Measurements from ENCODE around the gene NSUN2.
A peak's percentile ranks its signal among the peaks of the same experiment; 100 is the strongest.
"Not testable (repeated sequence)": the region's sequence is repeated elsewhere in the genome, so short reads cannot be mapped to it uniquely, and the experiment has no call there.

Gene NSUN2

DNA sequence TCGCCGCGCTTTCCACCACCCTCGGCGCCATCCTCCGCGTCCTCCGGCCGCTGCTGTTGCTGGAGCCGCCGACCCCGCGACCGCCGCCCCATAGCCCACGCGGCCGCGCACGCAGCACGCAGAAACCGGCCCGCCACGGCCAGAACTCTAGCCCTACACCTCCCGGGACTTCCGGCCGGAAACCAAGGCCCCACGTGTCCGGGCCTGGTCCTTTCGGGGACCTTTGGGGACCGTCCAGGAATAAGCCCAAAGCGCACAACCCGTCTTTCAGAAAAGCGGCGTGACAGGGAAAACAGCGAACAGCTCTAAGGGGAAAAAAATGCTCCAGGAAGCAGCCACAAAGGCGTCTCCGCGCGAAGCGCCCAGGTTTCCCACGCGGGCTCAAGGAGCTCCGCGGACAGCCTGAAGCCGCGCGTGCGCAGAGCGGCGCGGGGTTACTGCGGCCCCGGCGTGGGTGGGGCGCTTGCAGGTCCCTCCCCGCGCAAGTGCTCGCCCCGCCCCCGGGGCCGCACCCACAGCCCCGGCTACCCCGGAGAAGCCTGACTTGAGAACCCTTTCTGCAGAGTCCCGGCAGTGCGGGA, at the start of gene NSUN2, which contains the start of gene SRD5A1:
Gene NSUN2, minus strand, starts transcription at position 157 of the 581 bp plus-strand sequence. Its CDS starts 65 bp downstream, at position 92.
Gene SRD5A1, plus strand, starts transcription at position 553 of the 581 bp plus-strand sequence. CDS start 137 bp downstream, outside the sequence.
- DNase-seq (ENCODE audit: low read depth in 2 of 2): peak; percentile 86 to 94

DNA sequence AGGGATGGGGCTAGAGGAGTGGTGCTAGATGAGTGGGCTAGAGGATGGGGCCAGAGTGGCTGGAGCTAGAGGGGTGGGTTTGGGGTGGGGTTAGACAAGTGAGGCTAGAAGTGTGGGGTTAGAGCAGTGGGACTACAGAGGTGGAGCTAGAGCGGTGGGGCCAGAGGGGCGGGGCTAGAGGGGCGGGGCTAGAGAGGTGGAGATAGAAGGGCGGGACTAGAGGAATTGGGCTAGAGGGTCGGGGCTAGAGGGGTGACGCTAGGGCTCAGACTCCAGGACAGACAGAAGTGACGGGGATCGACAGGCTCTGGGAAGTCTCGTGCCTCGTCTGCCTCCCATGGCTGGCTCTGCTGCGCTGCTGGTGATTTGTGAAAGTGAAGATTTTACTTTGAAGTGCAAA, 49.4 kb upstream of the NSUN2 start:
- no peak for DNase-seq (ENCODE audit: low read depth in 2 of 2)

DNA sequence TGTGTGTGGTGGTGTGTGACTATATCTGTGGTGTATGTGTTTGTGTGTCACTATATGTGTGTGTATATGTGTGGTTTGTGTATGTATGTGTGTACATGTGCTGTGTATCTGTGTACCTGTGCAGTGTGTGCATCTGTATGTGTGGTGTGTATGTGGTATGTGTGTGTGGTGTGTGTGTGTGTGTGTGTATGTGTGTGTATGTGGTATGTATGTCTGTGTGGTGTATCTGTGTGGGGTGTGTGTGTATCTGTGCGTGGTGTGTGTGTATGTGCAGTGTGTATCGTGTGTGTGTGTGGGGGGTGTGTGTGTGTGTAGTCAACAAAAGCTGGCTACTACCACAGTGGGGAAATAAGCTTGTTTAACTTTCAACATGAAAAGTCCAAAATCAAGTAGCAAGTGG, 48.8 kb upstream of the NSUN2 start:
- no peak for DNase-seq (ENCODE audit: low read depth in 2 of 2)

DNA sequence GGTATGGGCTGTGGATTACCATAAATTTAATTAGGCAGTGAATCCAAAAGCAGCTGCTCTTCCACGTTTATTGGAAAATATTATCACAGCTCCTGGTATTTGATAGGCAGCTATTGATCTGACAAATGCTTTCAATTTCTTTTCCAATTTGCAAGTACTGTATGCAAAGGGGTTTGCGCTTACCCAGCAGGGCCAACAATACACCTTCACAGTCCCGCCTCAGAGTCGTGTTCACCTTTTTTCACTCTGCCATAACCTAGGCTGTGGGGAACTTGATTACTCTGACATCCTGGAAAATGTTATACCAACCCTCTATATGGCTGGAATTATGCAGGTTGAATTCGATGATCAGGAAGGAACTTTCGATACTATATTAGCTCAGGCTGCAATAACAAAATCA, 48.1 kb upstream of the NSUN2 start:
- DNase-seq (ENCODE audit: low read depth in 2 of 2): no peak

DNA sequence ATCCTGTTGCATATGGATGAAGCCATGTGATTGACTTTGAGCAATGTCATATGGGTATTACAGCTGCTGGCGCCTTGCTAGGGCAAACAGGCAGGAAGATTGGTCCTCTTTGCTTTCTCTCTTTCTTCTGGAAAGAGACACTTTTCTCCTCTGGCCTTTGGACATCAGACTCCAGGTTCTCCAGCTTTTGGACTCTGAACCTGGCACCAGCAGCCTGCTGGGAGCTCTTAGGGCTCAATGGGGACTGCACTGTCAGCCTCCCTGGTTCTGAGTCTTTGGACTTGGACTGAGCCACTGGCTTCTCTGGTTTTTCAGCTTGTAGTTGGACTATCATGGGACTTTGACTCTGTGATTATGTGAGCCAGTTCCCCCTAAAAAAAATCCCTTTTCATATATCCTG, 45.5 kb upstream of the NSUN2 start:
- DNase-seq (ENCODE audit: low read depth in 2 of 2): no peak

DNA sequence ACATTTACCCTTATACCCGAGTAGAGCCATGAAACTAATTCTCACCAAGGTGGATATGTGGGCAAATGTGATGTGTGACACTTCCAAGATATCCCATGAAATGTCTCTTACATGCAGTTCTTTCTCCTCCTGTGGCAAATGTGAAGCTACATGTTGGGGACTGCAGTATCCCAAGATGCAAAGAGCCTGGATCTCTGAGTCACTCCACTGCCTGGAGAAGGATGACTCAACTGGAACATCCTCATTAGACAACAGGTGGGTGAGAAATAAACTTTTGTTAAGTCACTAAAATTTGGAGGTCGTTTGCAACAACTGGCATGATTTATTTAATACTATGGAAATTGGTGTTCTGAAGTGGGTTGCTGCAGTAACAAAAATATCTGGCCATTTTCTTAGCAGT, 43.9 kb upstream of the NSUN2 start:
- DNase-seq (ENCODE audit: low read depth in 2 of 2): no peak

DNA sequence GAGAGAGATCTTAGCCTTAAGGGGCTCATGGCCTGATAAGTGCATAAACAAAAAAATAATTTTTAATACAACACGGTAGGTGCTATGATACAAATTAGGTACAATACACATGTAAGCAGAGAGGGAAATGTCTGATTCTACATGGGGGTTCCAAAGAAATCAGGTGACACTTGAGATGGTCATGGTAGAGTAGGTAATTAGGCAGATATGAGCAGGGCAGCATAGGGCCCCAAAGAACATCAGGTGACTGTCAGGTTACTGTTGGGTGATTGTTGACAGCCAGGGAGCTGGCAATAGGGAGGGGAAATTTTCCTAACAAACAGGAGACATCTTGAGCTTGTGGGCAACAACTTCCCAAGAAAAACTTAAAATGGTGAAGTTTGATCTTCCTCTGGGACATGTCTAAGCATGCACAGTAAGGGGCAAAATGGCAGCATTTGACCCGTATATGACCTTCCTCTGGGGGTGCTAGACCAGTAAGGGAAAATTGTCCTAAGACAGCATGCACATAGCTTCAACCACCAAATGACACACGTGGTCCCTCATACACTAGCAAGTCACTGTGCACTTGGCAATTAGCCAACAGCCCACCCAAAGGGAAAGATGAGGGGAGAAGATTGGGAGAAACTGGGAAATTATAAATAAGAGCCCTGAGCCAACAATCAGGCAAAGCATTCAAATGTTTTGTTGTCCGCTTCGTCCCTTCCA, 43.1 kb upstream of the NSUN2 start:
- DNase-seq (ENCODE audit: low read depth in 2 of 2): no peak

DNA sequence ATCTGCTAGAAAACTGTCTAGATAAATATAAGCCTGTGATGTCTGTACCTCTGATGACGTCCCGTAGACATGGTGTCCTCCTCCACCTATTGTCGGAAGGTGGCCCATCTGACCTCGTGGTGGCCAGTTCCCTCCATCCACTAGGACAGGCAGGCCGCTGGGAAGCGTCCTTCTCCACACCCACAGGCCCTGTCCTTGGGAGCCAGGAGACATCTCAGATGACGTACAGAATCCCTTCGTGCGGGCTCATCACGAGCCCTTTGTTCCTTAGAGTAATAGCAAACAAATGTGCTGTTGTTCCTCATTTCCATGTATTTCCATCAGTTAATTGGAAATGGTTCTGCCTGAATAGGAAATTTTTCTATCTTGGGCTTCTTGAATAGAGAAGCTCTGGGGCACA, 42.0 kb upstream of the NSUN2 start:
- DNase-seq (ENCODE audit: low read depth in 2 of 2): no peak

DNA sequence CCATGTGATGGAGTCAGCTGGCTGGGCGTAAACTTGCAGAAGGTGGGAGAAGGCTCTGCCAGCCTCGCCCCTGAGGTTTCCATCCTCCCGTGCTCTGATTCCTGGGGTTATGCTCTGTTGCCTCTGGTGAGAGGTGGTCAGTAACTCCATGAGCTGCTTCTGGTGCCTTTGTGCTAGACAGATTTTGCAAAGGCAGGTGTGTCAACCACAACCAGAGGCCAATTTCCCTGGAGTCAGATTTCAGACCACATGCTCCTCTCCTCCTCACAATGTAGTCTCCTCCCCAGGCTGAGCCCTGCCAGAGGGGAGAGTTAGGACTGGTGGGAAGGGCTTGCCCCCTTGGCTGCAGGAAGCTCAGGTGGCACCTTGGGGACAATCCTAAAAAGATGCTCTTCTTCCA, 41.6 kb upstream of the NSUN2 start:
- no peak for DNase-seq (ENCODE audit: low read depth in 2 of 2)

DNA sequence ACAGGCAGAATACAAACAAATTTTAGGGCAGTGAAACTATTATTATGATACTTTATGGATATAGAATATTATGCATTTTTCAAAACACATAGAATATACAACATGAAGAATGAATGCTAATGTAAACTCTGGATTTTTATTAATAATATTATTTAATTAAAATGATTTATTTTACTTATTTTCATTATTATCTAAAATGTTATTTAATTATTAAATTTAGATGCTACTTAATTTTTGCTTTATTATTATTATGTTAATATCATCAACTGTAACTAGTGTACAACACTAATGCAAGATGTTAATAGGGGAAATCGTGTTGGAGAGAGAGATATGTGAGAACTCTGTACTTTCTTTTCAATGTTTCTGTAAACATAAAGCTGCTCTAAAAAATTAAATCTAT, 41.1 kb upstream of the NSUN2 start:
- no peak for DNase-seq (ENCODE audit: low read depth in 2 of 2)

DNA sequence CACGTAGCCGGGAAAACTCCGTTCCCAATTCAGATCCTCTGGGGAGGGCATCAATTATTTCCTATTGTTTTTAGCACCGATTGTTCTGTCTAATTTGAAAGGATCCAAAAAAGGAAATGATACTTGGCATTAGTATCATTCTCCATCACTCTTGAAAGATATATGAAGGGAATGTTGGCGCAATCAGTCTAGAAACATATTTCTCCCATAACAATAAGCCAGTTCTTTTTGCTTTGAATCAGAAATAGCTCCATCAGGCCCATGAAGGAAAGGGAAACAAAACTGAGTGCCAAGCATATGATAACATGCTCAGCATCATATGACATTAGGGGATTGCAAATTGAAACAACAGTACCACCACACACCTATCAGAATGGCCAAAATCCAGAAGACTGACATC, 40.2 kb upstream of the NSUN2 start:
- DNase-seq (ENCODE audit: low read depth in 2 of 2): no peak

DNA sequence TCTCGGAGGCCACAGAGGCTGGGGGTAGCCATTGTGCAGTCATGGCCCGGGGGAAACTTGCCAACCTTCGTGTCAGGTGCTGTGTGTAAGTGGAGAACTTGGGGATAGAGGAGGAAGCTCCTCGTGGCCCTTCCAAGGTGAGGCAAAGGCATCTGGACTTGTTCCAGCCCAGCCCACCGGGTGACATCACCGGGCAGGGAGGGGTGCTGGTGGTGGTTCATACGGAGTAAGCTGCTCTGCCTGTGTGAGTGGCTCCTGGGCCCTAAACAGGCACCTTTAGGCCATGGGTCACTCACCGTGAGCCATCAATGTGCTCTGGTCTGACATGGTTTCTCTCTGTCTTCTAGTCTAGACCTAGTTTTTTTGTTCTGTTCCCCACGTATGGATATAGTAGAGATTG, 35.9 kb upstream of the NSUN2 start:
- DNase-seq (ENCODE audit: low read depth in 2 of 2): not testable (repeated sequence)

DNA sequence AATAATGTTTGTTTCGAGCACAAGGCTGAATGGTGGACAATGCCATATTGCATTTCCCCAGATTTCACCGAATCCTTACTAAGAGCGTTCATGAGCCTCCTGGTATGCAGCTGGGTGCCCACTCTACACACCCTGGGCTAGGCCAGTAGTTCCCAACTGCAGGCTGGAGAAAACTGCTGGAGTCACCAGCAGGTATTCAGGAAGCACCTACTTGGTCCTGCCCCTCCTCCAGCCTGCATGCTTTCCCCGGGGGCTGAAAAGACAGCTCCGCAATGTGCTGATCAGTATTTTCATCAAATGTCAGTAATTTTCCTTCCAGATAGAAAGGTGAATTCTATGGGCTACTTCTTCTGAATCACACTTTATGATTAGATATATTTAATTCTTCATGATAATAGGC, 34.8 kb upstream of the NSUN2 start:
- no peak for DNase-seq (ENCODE audit: low read depth in 2 of 2)

DNA sequence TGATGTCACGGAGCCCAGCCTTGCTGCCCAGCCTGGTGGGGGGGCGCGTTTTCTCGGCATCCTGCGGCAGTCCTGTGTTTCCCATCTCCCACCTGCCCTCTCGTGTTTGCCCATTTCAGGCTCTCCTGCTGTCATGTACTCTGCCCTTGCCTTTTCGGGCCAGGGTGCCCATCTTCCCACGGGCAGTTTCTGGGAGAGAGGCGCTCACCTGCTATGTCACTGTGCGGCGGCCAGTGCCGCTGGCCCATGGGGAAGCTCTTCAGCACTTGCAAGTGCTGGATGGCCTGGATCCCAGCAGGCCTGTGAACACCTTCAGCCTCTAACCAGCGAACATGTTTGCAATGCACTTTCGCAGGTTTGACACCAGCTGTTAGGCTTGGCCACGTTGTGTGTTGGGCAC, 33.9 kb upstream of the NSUN2 start:
- no peak for DNase-seq (ENCODE audit: low read depth in 2 of 2)

DNA sequence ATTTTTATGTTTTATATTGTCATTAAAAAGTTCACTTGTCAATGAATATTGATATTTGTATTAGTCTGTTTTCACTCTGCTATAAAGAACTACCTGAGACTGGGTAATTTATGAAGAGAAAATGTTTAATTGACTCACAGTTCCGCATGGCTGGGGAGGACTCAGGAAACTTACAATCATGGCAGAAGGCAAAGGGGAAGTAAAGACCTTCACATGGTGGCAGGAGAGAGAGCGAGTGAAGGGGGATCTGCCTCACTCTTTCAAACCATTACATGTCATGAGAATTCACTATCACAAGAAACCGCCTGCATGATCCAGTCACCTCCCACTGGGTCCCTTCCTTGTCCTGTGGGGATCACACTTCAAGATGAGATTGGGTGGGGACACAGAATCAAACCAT, 27.8 kb upstream of the NSUN2 start:
- DNase-seq (ENCODE audit: low read depth in 2 of 2): no peak

DNA sequence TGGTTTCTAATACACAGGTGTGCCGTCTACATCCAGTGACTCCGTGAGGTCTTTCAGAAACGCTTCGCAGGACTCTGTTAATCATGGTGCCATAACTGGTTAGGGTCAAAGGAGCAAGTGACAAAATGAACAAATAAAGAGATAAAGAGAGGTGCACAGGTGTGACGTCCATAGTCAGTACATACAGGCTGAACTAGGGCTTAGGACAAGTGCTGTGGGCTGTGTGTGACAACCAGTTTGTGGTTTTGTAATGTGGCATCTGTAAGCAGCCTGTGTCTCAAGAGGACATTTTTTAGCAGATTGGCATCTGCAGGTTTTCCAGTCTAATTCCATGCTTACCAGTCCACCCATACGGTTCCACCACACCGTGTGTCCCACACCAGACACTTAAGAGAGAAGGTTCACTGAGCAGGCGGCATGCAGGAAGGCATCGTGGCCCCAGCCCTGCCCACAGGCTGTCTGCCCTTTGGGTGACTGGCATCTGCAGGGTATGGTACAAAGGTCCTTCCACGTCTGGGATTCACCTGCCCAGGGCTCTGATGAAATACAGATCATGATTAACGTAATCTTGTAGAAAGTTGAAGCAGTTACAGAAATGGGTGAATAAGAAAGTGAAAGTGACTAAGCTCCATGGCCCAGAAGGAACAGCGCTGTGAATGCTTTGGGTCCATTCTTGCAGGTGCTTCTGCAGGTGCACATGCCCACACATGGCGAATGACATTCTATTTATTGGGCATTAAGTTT, 27.3 kb upstream of the NSUN2 start:
- no peak for DNase-seq (ENCODE audit: low read depth in 2 of 2)

DNA sequence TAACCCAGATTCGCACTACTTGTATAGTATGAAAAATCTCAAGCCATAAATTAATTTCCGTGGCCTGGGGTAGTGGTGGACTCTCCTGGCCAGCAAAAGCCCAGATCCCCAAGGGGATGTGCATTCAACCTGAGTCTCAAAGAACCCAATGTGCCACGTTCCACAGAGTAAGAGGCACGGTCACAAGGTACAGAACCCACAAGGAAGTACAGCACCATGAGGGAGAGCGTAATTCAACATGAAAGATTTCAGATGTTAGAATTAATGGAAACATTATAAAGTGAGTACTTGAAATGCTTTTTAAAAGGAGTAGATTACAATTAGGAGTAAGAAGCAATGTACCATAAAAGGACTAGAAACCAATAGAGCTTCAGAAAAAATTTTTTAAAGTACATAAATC, 23.8 kb upstream of the NSUN2 start:
- no peak for DNase-seq (ENCODE audit: low read depth in 2 of 2)

DNA sequence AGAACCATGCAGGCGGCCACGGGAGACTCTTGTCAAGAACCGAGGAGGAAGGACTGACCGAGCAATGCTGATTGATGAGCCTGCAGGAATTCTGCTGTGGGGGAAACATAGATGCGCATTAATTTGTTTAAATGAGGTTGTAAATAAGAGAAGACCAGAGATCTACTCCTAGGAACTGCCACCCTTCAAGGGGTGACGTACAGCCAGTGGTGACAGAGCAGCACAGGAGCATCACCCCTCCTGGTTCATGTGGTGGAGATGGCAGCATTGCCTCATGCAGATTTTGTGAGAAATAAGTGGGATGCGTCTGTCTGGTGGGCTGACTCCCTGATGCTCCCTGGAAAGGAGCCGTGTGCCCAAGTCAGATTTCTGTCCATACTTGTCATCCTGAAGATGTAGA, 22.6 kb upstream of the NSUN2 start:
- no peak for DNase-seq (ENCODE audit: low read depth in 2 of 2)

DNA sequence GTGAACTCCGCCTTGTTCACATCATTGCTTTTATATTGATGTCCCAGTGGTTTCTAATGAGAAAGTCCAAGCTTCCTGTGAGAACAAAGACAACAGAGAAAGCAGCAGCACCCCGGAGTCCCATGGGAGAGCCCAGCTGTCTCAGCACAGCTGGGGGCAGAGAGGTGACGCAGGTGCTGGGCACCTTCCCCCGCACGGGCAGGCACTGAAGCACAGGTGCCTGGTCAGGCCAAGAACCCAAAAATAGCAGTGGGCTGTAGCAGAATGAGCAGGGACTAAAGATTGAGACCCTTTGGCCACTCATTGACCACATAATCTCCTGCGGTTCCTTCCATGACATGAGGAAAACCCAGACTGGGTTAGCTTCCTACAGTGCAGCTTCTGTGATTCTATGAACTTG, 19.2 kb upstream of the NSUN2 start:
- no peak for DNase-seq (ENCODE audit: low read depth in 2 of 2)

DNA sequence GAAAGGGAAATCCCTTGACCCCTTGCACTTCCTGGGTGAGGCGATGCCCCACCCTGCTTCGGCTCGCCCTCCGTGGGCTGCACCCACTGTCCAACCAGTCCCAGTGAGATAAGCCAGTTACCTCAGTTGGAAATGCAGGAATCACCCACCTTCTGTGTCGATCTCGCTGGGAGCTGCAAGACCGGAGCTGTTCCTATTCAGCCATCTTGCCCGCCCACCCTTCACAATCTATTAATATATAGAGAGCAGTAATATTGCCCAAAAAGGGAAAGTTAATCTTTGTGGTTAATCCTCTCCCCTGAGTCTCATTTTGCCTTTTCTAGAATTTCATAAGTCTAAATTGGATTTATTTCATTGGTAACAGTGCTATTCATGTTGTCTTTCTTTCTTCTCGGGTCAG, 16.8 kb upstream of the NSUN2 start:
- DNase-seq (ENCODE audit: low read depth in 2 of 2): no peak

DNA sequence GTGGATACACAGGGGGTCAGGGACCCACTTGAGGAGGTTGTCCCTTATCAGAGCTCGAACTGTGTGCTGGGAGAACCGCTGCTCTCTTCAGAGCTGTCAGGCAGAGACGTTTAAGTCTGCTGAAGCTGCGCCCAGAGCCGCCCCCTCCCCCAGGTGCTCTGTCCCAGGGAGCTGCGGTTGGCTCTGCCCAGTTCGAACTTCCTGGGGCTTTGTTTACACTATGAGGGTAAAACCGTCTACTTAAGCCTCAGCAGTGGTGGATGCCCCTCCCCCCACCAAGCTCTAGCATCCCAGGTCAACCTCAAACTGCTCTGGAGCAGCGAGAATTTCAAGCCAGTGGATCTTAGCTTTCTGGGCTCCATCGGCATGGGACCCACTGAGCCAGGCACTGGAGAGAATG, 16.3 kb upstream of the NSUN2 start:
- DNase-seq (ENCODE audit: low read depth in 2 of 2): no peak

DNA sequence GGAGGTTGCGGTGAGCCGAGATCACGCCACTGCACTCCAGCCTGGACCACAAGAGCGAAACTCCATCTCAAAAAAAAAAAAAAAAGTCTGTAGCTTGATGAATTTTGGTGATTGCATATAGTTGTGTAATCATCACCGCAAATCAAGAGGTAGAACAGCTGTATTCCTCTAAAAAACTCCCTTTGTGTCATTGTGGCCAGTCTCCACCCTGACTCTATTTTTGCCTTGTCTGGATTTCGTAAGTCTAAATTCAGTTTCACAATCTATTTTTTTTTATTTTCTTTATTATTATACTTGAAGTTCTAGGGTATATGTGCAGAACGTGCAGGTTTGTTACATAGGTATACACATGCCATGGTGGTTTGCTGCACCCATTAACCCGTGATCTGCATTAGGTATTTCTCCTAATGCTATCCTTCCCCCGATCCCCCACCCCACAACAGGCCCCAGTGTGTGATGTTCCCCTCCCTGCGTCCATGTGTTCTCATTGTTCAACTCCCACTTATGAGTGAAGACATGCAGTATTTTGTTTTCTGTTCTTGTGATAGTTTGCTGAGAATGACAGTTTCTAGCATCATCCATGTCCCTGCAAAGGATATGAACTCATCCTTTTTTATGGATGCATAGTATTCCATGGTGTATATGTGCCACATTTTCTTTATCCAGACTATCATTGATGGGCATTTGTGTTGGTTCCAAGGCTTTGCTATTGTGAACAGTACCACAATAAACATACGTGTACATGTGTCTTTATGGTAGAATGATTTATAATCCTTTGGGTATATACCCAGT, 12.9 kb upstream of the NSUN2 start:
- not testable (repeated sequence) for DNase-seq (ENCODE audit: low read depth in 2 of 2)
